Activated naive CD8-positive, alpha-beta T cell treated with anti-CD3 and anti-CD28 coated beads, Interleukin-2, amount 10 ng/mL, durations not matched to agents 7 days and 5 days (primary cell): ENCODE measurements around the gene CLIC3. TPM values are rescaled to one million over a fixed set of nuclear protein-coding genes. Genes with fewer than 3 reads are reported as not detected.

Experiments used
- ATAC-seq: fragments of 150-1000 bp; cut with Tn5 transposase; one replicate; pipeline ENCODE4 v1.10.0; 2021; ENCODE audit warnings: low read depth, moderate library complexity
- POLR2A ChIA-PET: fragments of 350-600 bp; sonication (Branson Sonifier 250); formaldehyde crosslinking; loops from one replicate; lab custom pipeline; 2021; ENCODE audit warnings: antibody characterized with exemption; lab: Charles Lee
- DNase-seq: peaks from one replicate; pipeline ENCODE4 v3.0.0; 2021
- H3K27ac Mint-ChIP-seq: one replicate; pipeline ENCODE4 v1.8.0; 2022; ENCODE audit warnings: mild to moderate bottlenecking, mixed read lengths
- H3K27me3 Mint-ChIP-seq: one replicate; pipeline ENCODE4 v1.8.0; 2022; ENCODE audit warnings: mild to moderate bottlenecking, moderate library complexity, mixed read lengths
- H3K36me3 Mint-ChIP-seq: one replicate; pipeline ENCODE4 v1.8.0; 2021; ENCODE audit warnings: mild to moderate bottlenecking, mixed read lengths
- H3K4me1 Mint-ChIP-seq: one replicate; pipeline ENCODE4 v1.8.0; 2021; ENCODE audit warnings: mixed read lengths
- H3K4me3 Mint-ChIP-seq: one replicate; pipeline ENCODE4 v1.8.0; 2022; ENCODE audit warnings: mild to moderate bottlenecking, moderate library complexity, mixed read lengths
- H3K9me3 Mint-ChIP-seq: one replicate; pipeline ENCODE4 v1.8.0; 2021; ENCODE audit warnings: mixed read lengths
- total RNA-seq, 2 experiments: library from RNA; stranded (reverse); gene quantifications; one replicate each; pipeline ENCODE4 v1.2.3, GENCODE V29; 2021

The CLIC3 gene
- total RNA-seq, 2 experiments from 2014 or later, result 13.3 to 14.7 TPM

DNA sequence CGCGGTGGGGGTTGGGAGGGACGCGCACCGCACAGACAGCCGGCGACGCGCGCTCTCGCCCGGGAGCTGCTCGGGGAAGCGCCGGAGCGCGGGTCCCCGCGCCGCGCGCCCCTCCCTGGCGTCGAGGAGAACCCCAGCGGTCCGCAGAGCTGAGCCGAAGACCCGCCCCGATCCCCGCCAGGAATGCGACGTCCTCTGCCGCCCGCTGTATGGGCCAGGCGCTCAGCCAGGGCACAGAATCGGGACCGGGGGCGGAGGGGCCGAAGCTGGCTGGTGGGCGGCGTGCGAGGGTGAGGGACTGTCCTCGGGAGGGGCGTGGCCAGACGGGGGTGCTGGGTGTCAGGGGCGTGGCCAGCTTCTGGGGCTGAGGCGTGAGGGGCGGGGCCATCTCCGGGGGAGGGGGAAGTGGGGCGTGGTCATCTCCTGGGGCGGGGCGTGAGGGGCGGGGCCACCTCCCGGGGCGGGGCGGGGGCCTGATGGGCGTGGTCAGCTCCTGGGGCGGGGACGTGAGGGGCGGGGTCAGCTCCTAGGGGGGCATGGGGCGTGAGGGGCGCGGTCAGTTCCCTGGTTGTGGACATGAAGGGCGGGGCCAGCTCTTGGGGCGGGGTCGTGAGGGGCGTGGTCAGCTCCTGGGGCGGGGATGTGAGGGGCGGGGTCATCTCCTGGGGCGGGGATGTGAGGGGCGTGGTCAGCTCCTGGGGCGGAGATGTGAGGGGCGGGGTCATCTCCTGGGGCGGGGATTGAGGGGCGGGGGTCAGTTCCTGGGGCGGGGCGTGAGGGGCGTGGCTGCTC, 18.1 kb downstream of the CLIC3 start:
- H3K27ac Mint-ChIP-seq, result no peak overlapping the region
- peaks cover 6% of the 10 kb centered on the region for H3K4me1 Mint-ChIP-seq
- H3K27me3 Mint-ChIP-seq, result peaks cover 3% of the 10 kb centered on the region
- POLR2A ChIA-PET, result interaction anchor here (0.6 to 1.6 kb wide), 6 partner anchors 13 to 283 kb away, joined by 3 to 8 read pairs (median 3); partner anchors contain the start of genes CLIC3, EDF1 and PAXX
- no peak overlapping the region for H3K4me3 Mint-ChIP-seq
- no peaks in the 10 kb centered on the region for H3K36me3 Mint-ChIP-seq
- DNase-seq (peak; percentile 77), ATAC-seq (peak; percentile 38)
- no peaks in the 10 kb centered on the region for H3K9me3 Mint-ChIP-seq

DNA sequence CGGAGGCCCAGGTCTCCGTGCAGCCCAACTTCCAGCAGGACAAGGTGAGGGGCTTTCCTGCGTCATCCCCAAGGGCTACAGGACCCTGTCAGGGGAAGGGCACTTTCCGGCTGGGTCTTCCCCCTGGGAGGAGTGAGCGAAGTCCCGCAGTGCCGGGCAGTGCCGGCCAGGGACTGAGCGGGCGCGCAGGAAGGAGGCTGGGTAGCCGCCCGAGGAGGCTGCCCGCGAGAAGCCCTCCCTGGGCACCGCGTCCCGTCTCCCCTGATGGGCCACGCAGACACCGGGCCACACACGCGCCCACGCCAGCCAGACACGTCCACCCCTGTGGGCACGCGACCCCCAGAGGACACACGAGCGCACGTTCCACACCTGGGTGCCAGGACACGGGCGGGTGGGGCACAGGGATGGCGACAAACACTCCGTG, 18.7 kb downstream of the CLIC3 start:
- peaks cover 6% of the 10 kb centered on the region for H3K4me1 Mint-ChIP-seq
- H3K9me3 Mint-ChIP-seq, result no peaks in the 10 kb centered on the region
- H3K27ac Mint-ChIP-seq, result no peak overlapping the region
- DNase-seq (no peak), ATAC-seq (no peak)
- POLR2A ChIA-PET, result interaction anchor here (0.6 to 1.6 kb wide), 5 partner anchors 15 to 284 kb away, joined by 3 to 8 read pairs (median 3); partner anchors contain the start of genes CLIC3, EDF1 and PAXX
- no peaks in the 10 kb centered on the region for H3K36me3 Mint-ChIP-seq
- H3K4me3 Mint-ChIP-seq, result no peak overlapping the region
- H3K27me3 Mint-ChIP-seq, result no peaks in the 10 kb centered on the region

DNA sequence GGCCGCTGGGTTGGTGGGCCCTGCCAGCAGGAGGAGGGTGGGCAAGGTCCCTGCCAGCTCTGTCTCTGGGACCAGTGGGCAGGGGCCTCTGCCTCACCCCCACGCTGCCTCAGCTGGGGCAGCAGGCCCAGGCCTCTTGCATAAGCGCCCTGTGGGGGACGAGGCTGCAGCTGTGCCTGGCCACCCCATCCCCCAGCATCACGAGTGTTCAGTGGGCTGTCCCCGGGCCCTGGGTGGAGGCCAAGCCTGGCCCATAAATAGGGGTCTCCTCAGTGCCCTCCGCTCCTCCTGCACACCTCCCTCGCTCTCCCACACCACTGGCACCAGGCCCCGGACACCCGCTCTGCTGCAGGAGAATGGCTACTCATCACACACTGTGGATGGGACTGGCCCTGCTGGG, 19.1 kb downstream of the CLIC3 start, which contains the start of gene PTGDS:
PTGDS (plus strand) TSS at position 282 of the 400 bp plus-strand sequence; CDS start at position 357, 75 bp downstream.
- Mint-ChIP-seq H3K27ac (no peak within 1 kb of the TSS), H3K36me3 (no peaks in the 10 kb centered on the region), H3K4me1 (peaks cover 6% of the 10 kb centered on the region), H3K9me3 (no peaks in the 10 kb centered on the region), H3K27me3 (no peaks in the 10 kb centered on the region), H3K4me3 (no peak within 1 kb of the TSS)
- DNase-seq, result no peak
- ATAC-seq, result no peak
- POLR2A ChIA-PET, result interaction anchor here (3.7 kb wide), 1 partner anchor 15 kb away, joined by 19 read pairs; the partner anchor contains the start of gene PAXX

DNA sequence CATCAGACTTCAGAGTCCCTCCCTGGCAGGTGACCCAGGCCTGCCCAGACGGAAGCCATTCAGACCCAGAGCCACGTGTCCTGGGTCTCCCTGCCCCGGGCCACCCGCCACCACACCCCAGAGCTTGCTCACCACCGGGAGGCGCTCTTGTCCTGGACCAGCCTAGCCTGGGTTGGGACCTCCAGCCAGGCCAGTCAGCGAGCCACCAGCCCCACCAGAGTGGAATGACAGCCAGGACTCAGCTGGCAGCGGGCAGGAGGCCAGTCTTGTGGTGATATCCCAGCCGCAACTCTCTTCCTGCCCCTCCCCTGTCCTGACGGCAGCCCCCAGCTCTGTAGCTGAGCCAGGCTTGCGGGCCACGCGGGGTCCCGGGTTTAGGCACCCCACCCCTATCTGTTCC, 20.7 kb downstream of the CLIC3 start:
- no peak overlapping the region for H3K27ac Mint-ChIP-seq
- ATAC-seq (no peak), DNase-seq (peak; percentile 58)
- no peaks in the 10 kb centered on the region for H3K27me3 Mint-ChIP-seq
- POLR2A ChIA-PET, result interaction anchor here (0.9 to 3.7 kb wide), 5 partner anchors 16 to 59 kb away, joined by 3 to 19 read pairs (median 3); partner anchors contain the start of genes FBXW5 and PAXX
- peaks cover 6% of the 10 kb centered on the region for H3K4me1 Mint-ChIP-seq
- no peaks in the 10 kb centered on the region for H3K9me3 Mint-ChIP-seq
- no peak overlapping the region for H3K4me3 Mint-ChIP-seq
- no peaks in the 10 kb centered on the region for H3K36me3 Mint-ChIP-seq

DNA sequence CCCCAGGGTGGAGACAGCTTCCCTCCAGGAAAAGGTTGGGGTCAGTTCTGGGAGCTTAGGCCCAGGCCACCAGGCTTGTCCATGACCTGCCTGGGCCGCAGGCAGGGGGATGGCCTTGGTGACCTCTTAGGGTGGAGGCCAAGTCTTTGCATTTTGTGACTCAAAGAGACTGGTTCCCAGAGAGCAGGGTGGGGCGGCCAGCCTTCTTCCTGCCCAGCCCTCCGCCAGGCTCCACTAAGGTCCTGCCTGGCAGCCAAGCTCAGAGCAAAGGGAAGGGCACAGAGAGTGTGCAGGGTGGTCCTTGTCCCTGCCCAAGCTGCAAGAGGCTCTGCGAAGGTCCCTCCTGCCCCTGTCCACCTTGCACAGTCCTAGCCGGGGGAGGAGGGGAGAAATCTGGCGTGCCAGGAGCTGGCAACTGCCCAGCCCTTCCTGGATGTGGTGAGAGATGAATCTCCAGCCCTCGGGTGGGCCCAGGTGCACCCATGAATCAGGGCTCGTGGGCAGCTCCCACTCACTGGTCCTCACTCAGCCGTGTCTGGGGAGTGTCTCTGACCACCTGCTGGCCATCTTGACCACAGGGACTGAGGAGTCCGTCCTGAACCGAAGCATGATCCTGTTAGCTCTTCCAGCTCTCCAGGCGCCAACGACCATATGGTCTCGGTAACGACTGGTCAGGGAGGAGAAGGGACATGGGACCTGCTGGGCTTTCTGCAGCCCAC, 21.4 kb downstream of the CLIC3 start:
- no peak overlapping the region for H3K27ac Mint-ChIP-seq
- H3K4me3 Mint-ChIP-seq, result peak overlapping the region; percentile 19
- no peaks in the 10 kb centered on the region for H3K27me3 Mint-ChIP-seq
- H3K4me1 Mint-ChIP-seq, result peaks cover 6% of the 10 kb centered on the region
- POLR2A ChIA-PET, result interaction anchor here (0.8 to 3.7 kb wide), 6 partner anchors 17 to 89 kb away, joined by 3 to 19 read pairs (median 3); partner anchors contain the start of genes FBXW5, PAXX and TRAF2
- ATAC-seq (peak; percentile 18), DNase-seq (no peak)
- no peaks in the 10 kb centered on the region for H3K36me3 Mint-ChIP-seq
- H3K9me3 Mint-ChIP-seq, result no peaks in the 10 kb centered on the region

DNA sequence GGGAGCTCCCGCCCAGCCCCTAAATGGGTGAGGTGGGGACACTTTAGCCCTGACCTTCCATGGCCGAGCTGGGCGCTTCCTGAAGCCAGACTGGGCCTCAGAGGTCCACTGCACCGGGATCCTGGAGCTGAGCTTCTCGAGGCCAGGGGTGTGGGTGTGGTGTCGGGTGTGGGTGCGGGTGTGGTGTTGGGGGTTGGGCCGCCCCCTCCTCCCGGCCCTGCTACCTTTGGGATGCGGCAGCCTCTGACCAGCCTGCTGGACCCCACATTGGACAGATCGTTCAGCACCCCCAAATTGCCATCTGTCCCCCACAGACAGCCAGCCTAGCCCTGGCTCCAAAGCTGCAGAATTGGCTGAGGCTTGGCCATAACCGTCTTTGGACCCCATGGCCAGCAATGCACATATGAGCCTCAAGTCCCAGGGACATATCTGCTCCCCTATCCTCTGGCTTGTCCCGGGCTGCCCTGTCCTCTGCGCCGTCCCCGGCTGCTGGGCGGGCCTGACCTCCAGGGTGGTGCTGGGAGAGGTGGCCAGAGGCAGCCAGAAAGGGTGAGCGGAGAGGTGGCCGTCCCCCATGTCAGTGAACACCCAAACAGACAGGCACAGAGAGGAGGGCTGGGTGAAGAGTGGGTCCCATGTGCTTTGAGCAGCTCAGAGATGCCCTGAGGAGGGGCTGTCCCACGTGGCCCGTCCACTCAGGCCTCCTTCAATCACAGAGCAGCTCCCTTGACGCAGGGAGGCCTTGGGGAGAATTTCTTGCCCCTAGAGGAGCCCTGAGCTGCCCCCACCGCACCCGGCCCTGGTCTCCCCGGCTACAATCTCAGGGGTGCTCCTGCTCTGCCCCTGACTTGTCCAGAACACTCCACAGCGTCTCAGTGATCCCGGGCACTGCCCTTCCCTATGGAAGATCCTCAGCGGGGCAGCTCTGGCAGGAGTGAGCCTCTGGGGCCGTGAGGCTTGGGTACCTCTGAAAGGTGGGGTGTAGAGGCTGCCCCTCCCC, 22.4 kb downstream of the CLIC3 start:
- H3K9me3 Mint-ChIP-seq, result no peaks in the 10 kb centered on the region
- no peaks in the 10 kb centered on the region for H3K27me3 Mint-ChIP-seq
- POLR2A ChIA-PET, result interaction anchor here (0.8 to 3.7 kb wide), 4 partner anchors 18 to 88 kb away, joined by 3 to 19 read pairs (median 3); partner anchors contain the start of genes PAXX and TRAF2
- H3K4me1 Mint-ChIP-seq, result peaks cover 6% of the 10 kb centered on the region
- no peak overlapping the region for H3K27ac Mint-ChIP-seq
- H3K4me3 Mint-ChIP-seq, result no peak overlapping the region
- DNase-seq (no peak), ATAC-seq (no peak)
- H3K36me3 Mint-ChIP-seq, result no peaks in the 10 kb centered on the region

DNA sequence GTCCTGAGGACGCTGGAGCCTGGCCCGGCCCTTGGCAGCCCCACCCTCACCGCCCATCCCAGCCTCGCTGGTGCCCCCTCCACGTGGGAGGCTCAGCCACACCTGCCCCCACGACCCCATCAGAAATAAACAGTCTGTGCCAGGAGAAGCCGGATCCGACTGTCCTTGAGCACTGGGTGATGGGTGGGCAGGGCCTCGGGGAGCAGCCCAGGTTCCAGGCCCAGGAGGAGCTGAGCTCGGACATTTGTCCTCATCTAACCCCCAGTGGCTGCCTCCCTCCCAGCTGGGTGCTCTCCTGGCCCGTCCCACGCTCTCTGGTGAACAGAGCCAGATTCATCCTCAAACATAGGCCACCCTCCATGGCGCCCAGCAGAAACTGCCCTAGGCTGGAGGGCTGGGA, 23.6 kb downstream of the CLIC3 start:
- POLR2A ChIA-PET, result no interaction called here
- H3K4me1 Mint-ChIP-seq, result peaks cover 6% of the 10 kb centered on the region
- H3K27me3 Mint-ChIP-seq, result no peaks in the 10 kb centered on the region
- no peak overlapping the region for H3K4me3 Mint-ChIP-seq
- no peaks in the 10 kb centered on the region for H3K36me3 Mint-ChIP-seq
- no peak for DNase-seq
- no peaks in the 10 kb centered on the region for H3K9me3 Mint-ChIP-seq
- no peak for ATAC-seq
- no peak overlapping the region for H3K27ac Mint-ChIP-seq

DNA sequence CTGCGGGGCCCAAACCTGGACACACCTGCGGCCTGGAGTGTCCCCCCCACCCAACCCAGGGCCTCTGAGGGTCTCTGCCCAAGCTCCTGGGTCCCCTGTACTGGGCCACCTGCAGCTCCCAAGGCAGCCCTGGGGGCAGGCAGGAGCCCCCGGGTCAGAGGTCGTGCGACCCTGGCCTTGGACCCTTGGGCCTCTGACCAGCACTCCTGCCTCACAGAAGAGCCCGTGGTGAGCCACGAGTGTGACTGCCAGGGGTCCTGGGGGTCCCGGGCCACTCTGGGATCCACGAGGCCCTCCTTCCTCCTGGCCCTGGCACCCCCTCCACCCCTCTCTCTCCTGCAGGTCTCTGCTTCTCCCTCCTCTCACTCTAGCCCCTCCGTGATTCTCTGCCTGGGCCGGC, 24.0 kb downstream of the CLIC3 start:
- POLR2A ChIA-PET, result no interaction called here
- DNase-seq (no peak), ATAC-seq (no peak)
- Mint-ChIP-seq H3K9me3 (no peaks in the 10 kb centered on the region), H3K4me3 (no peak overlapping the region), H3K27me3 (no peaks in the 10 kb centered on the region), H3K27ac (no peak overlapping the region), H3K36me3 (no peaks in the 10 kb centered on the region), H3K4me1 (peaks cover 6% of the 10 kb centered on the region)

DNA sequence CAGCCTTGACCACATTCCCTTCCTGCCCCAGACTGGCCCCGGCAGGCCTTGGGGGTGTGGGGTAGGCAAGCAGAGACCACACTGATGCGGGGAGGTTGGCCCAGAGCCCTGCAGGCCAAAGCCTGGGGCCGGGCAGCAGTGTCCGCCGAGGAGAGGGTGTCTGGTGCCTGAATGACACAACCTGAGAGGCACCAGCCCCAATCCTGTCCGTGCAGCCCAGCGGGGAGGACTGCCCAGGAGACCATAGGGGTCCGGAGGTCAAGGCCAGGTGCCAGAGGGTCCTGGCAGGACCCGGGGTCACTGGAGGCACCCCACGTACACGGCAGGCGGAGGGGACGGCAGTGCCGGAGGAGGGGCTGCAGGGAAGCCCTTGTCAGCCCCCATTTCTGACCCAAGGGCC, 24.6 kb downstream of the CLIC3 start:
- peaks cover 2% of the 10 kb centered on the region for H3K27me3 Mint-ChIP-seq
- H3K4me1 Mint-ChIP-seq, result peaks cover 6% of the 10 kb centered on the region
- no peak overlapping the region for H3K27ac Mint-ChIP-seq
- ATAC-seq, result no peak
- H3K9me3 Mint-ChIP-seq, result no peaks in the 10 kb centered on the region
- H3K36me3 Mint-ChIP-seq, result no peaks in the 10 kb centered on the region
- no peak for DNase-seq
- H3K4me3 Mint-ChIP-seq, result no peak overlapping the region
- POLR2A ChIA-PET, result no interaction called here

DNA sequence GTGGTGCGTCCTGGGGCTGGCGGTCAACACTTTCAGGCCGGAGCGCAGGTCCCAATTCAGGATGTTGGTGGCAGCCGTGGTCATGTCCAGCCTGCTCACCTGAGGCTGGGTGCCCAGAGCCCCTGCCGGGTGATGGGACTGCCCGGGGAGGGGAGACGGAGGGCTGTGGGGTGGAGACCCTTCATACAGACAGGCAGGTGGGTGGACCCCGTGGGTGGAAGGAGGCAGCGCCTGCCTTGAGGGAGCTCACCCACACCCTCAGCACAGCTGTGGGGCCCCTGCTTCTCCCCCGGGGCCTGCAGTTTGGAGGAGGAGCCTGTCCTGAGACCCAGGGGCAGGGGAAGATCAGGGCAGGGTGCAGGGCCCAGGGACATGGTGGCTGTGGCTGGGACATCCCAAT, 26.0 kb downstream of the CLIC3 start:
- Mint-ChIP-seq H3K9me3 (no peaks in the 10 kb centered on the region), H3K27ac (no peak overlapping the region), H3K4me1 (peaks cover 12% of the 10 kb centered on the region), H3K27me3 (peaks cover 3% of the 10 kb centered on the region), H3K4me3 (no peak overlapping the region), H3K36me3 (no peaks in the 10 kb centered on the region)
- ATAC-seq (no peak), DNase-seq (no peak)
- POLR2A ChIA-PET, result no interaction called here

DNA sequence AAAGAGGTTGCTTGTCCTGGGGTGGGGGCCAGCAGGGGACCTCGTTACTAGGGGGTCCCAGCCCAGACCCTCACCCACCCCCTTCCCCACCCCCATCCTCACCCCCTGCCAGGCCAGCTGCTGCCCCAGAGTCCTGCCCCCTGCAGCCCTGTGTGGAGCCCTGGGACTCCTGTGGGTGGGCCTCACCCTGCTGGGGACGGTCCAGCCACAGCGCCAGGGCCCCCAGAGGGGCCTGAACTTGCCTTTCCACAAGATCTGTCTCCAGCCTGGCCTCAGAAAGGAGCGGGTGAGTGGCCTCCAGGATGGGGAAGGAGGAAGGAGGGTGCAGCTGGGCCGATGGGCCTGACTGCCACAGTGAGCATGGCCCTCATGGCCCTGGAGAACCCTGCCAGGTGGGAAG, 26.6 kb downstream of the CLIC3 start:
- Mint-ChIP-seq H3K27ac (no peak overlapping the region), H3K27me3 (peaks cover 3% of the 10 kb centered on the region), H3K9me3 (no peaks in the 10 kb centered on the region), H3K4me1 (peaks cover 10% of the 10 kb centered on the region), H3K4me3 (no peak overlapping the region), H3K36me3 (no peaks in the 10 kb centered on the region)
- DNase-seq, result no peak
- POLR2A ChIA-PET, result no interaction called here
- no peak for ATAC-seq

DNA sequence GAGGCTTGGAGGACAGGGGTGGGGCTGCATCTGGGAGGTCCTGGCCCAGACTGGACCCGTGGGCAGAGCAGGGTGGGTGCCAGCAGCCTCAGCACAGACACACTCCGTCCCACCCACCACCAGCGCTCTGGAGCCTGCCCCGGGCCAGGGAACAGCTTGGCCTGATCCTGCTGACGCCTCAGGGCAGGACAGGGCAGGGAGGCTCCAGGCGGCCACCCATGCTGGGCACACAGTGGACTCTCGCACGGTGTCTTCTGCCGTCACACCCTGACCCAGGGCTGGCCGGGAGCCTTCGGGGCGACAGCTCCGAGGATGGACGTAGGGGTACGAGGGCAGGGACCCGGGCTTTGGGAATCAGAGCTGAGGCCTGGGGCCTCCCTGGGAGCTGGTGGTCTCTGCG, 27.2 kb downstream of the CLIC3 start:
- POLR2A ChIA-PET, result no interaction called here
- ATAC-seq (no peak), DNase-seq (no peak)
- H3K27ac Mint-ChIP-seq, result no peak overlapping the region
- no peaks in the 10 kb centered on the region for H3K9me3 Mint-ChIP-seq
- peaks cover 3% of the 10 kb centered on the region for H3K27me3 Mint-ChIP-seq
- H3K36me3 Mint-ChIP-seq, result no peaks in the 10 kb centered on the region
- H3K4me1 Mint-ChIP-seq, result peaks cover 10% of the 10 kb centered on the region
- H3K4me3 Mint-ChIP-seq, result no peak overlapping the region
